ENCODE data around the gene ZNF638.

DNA sequence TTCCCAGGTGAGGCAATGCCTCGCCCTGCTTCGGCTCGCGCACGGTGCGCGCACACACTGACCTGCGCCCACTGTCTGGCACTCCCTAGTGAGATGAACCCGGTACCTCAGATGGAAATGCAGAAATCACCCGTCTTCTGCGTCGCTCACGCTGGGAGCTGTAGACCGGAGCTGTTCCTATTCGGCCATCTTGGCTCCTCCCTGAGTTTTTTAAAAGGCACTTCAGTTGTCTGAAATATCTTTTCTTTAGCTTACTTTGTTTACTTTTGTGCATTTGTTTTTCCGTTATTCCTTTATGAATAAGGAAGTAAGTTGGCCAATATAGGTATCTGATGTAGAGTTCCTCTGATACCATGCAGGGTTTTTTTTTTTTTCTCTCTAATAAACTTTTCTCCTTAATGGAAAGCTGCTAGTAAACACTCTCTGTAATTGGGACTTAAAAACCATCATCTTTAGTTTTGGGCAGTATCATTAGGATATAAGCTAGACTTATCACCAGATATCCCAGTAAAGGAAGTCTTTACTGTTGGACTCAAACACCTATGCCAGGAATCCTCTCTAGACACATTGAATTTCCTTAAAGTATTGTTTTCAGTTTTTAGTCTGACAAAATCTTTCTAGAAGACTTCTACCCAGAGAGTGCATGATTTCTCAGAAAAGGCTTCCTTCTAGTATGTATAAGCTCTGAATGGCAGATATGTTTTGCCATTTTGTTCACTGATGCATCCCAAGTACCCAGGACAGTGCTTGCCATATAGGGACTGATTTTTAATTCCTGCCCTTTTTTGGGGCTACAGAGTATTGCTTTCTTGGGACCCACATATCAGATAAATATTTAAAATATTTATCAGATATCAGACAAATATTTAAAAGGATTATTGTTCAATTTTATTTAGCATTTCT is 86.0 kb downstream of the ZNF638 start:
- TF ChIP-seq POLR2A (IDR thresholded peaks at IDR 0.05; ENCODE audit: low read depth, low read length) (no peak), POLR2AphosphoS5 (IDR thresholded peaks at IDR 0.05; ENCODE audit: low read length) (no peak), ZNF207 (IDR thresholded peaks at IDR 0.05; ENCODE audit: borderline replicate concordance) (no peak), NR2F1 (conservative IDR thresholded peaks at IDR 0.05) (no peak), TCF12 (IDR thresholded peaks at IDR 0.05; ENCODE audit: low read depth, low read length) (no peak), NR2C2 (IDR thresholded peaks at IDR 0.05; ENCODE audit: borderline replicate concordance, control insufficient read depth, insufficient read length, low read depth) (no peak), SPI1 (IDR thresholded peaks at IDR 0.05; ENCODE audit: borderline replicate concordance, insufficient read depth, low read depth, low read length) (no peak)
- TF ChIP-seq, protein P1, sequence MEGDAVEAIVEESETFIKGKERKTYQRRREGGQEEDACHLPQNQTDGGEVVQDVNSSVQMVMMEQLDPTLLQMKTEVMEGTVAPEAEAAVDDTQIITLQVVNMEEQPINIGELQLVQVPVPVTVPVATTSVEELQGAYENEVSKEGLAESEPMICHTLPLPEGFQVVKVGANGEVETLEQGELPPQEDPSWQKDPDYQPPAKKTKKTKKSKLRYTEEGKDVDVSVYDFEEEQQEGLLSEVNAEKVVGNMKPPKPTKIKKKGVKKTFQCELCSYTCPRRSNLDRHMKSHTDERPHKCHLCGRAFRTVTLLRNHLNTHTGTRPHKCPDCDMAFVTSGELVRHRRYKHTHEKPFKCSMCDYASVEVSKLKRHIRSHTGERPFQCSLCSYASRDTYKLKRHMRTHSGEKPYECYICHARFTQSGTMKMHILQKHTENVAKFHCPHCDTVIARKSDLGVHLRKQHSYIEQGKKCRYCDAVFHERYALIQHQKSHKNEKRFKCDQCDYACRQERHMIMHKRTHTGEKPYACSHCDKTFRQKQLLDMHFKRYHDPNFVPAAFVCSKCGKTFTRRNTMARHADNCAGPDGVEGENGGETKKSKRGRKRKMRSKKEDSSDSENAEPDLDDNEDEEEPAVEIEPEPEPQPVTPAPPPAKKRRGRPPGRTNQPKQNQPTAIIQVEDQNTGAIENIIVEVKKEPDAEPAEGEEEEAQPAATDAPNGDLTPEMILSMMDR (IDR thresholded peaks at IDR 0.05 in 2 of 3, conservative IDR thresholded peaks at IDR 0.05 in 1 of 3; ENCODE audit: control insufficient read depth in 2 of 3, extremely low read depth in 1 of 3, insufficient read depth in 1 of 3, low read depth in 3 of 3, low read length in 3 of 3): no peak
- TF ChIP-seq, protein P2, sequence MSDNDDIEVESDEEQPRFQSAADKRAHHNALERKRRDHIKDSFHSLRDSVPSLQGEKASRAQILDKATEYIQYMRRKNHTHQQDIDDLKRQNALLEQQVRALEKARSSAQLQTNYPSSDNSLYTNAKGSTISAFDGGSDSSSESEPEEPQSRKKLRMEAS (IDR thresholded peaks at IDR 0.05; ENCODE audit: low read depth, low read length): no peak

Measured in GM12878 (cell line).